Activated CD8-positive, alpha-beta memory T cell treated with anti-CD3 and anti-CD28 coated beads, Interleukin-2, amount 50 U/mL, for 24 hours (primary cell): Measurements from ENCODE around the gene CALR3.
"Not testable (repeated sequence)": the region's sequence is repeated elsewhere in the genome, so short reads cannot be mapped to it uniquely, and the experiment has no call there.

ENCODE experiments used
- DNase-seq: peaks from one replicate; pipeline ENCODE4 v3.0.0-alpha.2; 2020; ENCODE audit errors: extremely low read depth

CALR3 gene

GRCh38 chr19:16457954-16458331, 38.0 kb downstream of the CALR3 start:
- no peak for DNase-seq

DNA sequence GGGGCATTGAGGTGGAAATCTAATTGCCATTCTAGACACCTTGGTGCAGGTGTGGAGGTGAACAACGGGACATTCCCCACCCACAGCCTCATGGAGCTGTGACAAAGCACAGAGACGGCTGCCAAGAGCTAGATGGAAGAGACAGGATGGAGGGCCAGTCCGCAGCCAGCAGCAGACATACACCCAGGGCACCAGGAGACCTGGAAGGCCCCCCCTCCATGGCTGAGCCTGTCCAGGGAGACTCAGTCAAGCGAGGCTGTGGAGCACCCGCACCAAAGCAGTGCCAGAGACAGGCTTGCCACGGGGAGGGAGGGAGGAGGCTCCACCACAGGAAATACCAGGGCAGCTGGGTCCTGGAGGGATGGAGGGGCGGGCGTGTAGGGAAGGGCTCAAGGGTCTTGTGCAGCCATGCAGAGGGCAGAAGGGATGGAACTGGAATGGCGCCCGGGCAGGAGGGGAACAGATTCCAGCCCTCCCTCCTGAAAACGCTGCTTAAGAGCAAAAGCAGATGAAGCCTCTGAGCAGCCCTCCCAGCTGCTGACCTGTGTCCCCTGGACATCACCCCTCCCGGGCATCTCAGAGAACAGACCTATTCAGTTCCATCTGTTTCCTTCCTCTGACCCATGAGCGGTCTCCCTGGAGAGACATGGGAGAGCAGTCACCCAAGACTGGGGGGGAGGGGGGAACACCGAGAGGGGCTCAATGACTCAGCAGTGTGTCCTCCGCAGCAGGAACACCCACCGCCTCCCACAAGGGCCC, 38.6 kb downstream of the CALR3 start:
- no peak for DNase-seq

DNA sequence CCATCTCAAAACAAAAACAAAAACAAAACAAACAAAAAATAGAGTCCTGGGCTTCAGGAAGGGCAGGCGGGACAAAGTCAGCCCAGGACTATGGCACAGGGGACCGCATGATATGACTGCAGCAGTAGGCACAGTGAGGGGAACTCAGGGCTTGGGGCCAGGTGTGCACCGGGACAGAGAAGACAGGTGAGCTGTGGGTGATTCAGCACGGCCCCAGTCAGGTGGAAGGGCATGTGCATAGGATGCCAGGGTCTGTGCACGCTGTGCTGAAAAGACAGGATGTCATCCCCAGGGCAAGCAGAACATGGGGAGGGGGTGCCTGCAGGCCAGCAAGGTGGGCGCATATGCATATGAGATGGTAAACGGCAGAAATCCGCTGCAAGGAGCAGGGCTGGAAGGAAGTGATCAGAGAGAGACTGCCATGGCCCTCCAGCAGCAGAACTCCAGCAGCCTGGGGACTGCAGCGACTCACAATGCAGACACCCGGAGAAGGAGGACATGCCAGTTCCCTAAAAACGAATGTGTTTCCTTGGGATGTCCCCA, 39.2 kb downstream of the CALR3 start:
- no peak for DNase-seq

- no peak for DNase-seq
These were observed 40.5 kb downstream of the CALR3 start for GRCh38 chr19:16455489-16455888.

DNA sequence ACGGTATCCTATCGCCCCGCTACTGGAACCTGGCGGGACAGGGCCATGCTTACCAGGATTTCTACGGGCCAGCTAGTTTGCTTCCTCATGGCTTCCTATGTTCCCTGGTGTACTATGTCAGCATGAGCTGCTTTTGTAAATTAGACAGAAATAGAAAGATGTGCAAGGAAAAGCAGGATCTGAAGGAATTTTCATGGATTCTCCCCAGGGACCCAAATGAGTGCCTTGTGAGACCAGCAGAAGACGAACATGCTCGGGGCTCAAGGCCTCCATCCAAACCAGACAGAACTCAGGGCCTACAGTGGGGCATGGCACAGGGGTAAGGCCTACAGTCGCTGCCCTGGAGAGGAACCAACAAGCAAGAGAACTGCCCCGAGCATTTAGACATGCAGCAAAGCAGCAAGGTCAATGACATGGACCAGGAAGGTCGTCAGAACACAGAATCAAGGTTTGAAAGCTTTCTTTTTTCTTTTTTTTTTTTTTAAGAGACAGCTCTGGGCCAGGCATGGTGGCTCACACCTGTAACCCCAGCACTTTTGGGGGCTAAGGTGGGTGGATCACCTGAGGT, 41.5 kb downstream of the CALR3 start:
- DNase-seq, result no peak

DNA sequence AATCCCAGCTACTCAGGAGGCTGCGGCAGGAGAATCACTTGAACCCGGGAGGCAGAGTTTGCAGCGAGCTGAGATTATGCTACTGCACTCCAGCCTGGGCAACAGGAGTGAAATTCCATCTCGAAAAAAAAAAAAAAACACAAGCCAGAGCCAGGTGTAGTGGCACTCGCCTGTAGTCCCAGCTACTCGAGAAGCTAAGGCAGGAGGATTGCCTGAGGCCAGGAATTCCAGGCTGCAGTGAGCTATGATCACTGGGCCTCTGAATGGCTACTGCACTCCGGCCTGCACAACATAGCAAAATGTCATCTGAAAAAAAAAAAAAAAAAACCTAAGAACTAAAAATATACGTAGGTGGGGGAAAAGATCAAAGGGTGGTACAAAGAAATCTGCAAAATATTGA, 43.6 kb downstream of the CALR3 start:
- DNase-seq, result no peak

GRCh38 chr19:16449330-16449961, 46.5 kb downstream of the CALR3 start:
- no peak for DNase-seq

GRCh38 chr19:16448872-16449271, 47.1 kb downstream of the CALR3 start:
- not testable (repeated sequence) for DNase-seq

GRCh38 chr19:16446724-16447368, 49.1 kb downstream of the CALR3 start:
- no peak for DNase-seq

DNA sequence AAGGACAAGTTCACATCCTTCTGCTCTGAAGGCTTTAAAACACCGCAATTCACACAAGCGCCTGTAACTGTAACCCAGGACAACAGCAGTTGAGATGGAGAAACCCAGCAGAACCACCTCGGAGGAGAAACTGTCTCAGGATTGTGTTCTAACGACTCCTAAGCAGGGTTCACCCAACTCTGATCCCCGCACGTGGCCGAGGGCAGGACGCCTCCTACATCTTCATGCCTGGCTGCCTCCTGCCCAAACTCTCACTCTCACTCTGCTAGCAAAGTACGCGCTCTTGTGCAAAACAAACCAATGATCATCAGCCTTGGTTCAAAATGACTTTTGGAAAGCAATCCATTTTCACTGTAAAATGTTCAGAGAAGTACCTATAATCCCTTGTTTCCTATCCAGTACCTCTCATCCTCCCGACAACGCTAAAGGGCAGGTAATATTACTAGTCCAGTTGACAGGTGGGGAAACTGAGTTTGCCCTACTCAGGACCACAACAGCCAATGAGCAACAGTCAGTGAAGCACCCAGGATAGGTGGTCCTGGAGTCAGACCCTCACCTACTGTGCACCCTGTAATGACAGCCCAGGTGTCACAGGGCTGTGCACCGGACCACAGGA, 49.8 kb downstream of the CALR3 start:
- DNase-seq, result no peak

DNA sequence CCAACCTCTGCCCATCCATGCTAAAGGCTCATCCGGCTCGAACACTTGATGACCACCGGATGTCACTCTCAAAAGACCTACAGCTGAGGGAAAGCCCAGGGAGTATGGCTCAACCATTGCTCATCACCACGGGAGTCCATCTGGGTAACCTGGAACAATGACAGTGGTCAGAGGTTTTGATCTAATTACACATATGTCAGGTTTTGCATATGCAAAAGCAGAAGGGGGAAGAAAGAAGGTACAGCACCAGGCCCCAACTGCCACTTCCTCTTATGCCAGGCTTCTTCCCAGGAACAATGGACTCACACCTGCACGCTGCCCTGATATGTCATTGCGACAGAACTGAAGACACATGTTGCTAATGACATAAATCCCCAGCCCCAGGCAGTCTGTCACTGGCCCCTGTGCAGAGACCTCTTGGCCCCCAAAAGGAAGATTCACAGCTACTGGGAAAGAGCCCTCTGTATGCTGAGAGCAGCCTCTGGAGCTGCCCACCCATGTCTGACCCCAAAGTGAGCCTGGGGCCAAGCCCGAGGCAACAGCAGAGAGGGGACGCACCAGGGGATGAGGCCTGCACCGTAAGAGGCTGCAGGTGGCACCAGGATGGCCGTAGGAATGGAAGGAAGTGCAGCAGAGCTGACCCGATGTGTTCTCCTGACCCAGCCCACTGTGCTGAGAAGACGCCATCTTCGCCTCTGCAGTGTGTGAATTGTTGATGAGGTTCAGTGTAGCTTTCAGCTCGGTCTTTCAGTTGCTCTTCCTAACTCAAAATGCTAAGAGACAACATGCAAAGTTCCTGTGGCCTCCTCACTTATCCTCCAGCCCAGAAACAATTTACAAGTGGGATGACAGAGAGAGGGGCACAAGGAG, 50.5 kb downstream of the CALR3 start:
- DNase-seq, result no peak

DNA sequence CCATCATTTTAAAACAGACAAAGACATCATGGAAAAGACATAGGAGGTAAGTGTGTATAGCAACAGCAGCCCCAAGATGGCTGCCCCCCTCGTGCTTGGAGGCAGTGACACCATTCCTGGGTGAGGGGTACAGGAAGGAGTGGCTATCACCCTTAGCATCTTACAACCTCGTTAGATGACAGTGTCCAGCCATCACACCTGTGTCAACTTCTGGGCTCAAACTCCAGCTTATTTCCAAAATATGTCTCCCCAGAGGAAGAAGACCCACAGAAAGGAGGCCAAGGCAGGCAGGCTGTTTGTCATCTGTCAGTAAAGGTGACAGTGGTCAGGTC, 51.7 kb downstream of the CALR3 start:
- no peak for DNase-seq

- DNase-seq, result no peak
These were observed 53.3 kb downstream of the CALR3 start for GRCh38 chr19:16442386-16443276.

DNA sequence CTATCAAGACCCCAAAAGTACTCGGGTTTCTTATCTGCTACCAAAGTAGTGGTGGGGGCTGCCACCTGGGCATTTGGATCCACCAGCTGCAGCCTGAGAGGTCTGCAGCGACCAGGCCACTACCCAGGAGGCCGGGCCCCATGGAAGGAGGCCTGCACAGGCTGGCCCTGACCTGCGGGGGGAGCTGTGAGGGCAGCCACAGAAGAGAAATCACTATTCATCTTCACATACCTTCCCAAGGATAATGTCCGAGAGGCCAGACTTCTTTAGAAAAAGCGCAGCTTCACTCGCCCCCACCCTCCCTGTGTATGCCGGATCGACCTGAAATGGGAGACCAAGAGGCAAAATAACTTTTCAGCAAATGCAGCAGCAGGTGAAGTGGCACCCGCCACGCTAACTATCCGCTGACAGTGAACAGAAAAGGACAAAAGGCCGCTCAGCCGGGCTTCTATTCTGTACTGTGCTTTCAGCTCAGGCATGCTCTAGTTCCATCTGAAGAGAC, 54.3 kb downstream of the CALR3 start:
- no peak for DNase-seq

DNA sequence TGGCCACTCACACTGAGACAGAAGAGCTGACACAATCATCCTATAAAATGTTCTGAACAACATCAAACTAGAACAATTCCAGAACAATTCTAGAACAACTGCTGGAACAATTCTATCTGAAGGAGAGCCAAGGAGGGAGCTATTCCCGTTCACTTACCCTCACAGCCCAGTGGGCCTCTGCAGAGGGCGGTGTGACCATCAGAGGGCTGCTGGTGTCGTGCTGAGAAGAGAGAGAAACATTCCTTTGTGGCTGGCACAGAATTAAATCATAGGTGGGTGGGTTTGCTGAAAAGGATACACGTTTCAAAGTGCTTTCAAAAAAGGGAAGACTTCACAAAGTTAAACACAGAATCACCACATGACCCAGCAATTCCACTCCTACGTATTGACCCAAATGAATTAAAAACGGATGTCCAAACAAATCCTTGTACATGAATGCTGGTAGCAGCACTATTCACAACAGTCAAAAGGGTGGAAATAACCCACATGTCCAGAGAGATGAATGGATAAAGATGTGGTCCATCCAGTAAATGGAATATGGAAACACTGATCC, 59.1 kb downstream of the CALR3 start:
- no peak for DNase-seq

GRCh38 chr19:16435999-16436650, 59.8 kb downstream of the CALR3 start:
- DNase-seq, result no peak

DNA sequence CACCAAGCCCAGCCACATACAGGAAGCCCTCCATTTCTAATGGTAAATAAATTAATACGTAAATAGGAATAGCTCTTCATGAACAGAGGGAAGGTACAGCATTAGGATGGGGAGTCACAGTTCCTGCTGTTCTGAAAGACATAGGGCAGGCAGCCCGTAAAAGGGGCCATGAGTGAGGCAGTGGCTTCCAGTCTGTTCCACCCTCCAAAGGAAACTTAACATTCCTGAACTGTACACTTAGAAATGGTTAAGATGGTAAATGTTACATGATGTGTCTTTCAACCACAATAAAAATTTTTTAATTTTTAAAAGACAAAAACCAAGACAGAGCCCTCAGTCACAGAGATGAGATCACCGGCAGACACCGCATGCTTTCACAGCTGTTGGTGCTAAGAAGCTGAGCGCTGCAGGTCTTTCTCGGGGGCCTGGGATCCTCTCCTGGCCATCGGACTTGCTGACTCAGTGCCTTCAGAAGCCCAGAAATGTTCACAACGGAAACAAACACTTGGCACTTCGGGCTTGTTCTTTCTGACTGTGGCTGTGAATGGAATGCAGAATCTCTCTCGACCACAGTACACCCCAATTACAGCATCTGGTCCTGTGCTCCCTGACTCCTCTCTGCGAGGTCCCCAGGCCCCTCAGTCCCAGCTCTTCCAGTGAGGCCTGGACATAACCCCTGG, 60.6 kb downstream of the CALR3 start:
- DNase-seq, result no peak

GRCh38 chr19:16433986-16434385, 62.0 kb downstream of the CALR3 start:
- DNase-seq, result no peak

DNA sequence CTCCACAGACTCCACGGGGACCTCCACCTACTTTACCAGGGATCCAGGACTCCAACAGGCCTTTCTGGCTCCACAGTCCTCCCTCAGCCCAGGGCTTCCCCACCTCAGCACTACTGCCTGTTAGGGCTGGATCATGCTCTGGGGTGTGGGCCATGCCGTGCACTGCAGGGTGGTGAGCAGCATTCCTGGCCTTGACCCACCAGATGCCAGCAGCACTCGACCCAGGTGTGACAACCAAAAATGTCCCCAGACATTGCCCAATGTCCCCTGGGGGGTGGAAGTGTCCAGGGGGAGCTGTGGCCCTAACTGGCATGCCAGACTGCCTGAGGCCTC, 66.2 kb downstream of the CALR3 start:
- no peak for DNase-seq
